HG03442 (cell line): ENCODE data around the gene KCNMB2.
A peak's percentile ranks its signal among the peaks of the same experiment; 100 is the strongest.

Experiments used
- ATAC-seq: cut with Tn5 transposase; IDR thresholded peaks from one replicate; pipeline ENCODE4 v1.9.1; 2021; ENCODE audit warnings: mild to moderate bottlenecking, moderate library complexity; ENCODE audit not compliant: unreplicated experiment

Gene KCNMB2

DNA sequence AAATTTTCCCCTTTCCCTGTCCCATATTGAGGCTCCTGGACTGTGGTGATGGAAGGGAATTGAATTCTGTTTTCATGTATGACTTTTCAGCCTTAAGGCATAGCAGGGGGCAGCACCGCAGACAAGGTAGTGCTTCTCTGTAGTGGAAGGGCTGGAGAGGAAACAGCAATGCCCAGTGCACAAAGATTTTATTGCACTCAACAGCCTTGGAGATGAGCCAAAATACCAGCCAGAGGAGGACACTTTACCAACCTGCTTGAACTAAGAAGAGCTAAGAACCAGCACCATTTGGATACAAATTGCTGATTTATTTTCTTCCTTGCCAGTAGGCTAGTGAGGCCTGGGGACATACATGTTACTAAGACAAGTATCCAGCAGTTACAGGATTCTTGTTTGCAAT, 98.7 kb downstream of the KCNMB2 start:
- no peak for ATAC-seq

DNA sequence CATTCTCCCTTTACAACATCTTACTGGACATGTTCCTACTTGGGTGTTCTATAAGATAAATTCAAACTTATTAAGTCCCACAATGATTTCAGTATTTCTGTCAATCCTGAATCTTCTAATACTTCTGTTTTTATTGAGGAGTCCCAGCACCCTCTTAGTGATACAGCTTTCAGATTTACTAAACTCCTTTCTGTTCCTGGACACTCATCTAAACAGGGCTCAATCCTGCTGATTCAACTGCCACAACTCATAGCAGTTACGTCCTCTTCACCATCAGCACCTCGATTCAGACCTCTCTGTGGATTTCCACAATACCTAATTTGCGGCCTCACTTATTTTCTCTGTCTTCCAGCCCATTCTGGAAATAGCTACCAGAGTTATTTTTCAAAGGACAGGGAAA, 101.6 kb downstream of the KCNMB2 start:
- ATAC-seq: no peak

DNA sequence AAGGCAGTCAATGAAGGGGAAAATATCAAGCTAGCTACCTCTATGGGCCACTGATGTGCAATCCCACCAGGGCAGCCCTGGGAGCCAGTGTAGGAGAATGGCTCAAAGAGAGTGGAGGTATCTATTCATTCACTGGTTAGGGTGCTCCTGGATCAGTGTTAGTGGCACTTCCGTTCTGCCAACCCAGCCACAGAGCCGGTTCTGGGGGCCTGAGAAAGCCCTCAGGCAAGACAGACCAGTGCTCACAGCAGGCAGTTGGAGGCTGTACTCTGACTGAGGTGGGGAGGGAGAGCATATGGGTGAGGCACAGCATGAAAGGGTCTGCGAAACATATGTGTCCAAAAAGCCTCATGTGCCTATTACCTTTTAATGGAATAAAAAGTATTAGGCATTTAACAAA, 109.3 kb downstream of the KCNMB2 start:
- no peak for ATAC-seq

DNA sequence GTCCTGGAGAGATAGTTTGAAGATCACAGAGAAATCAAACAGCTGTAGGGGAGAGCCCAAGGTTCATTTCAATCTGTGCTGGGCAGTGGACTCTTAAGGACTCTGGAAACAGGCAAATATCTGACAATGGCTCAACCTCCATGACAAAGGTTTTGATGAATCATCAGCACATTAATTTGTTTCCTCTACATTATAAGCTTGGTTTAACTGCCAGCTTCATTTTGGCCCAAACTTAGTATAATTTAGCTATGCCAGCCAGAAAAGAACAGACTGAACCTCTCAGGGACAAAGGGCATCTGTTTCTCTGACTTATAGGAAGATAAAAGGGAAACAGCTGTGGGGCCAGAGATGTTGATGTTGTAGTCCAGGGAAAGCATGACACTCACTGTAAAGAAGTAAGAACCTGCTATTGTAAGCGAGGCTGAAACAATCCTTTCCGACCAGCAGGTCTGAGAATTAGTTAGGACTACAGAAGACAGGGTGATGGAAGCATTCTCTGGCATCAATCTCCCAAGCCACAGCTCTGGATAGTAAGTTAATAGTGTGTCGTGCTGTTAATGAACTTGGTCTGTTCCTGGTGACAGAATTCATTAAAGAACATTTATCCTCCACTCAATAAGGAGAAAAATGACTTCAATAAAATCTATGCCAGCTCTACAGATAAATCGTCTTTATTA, 110.1 kb downstream of the KCNMB2 start:
- no peak for ATAC-seq

DNA sequence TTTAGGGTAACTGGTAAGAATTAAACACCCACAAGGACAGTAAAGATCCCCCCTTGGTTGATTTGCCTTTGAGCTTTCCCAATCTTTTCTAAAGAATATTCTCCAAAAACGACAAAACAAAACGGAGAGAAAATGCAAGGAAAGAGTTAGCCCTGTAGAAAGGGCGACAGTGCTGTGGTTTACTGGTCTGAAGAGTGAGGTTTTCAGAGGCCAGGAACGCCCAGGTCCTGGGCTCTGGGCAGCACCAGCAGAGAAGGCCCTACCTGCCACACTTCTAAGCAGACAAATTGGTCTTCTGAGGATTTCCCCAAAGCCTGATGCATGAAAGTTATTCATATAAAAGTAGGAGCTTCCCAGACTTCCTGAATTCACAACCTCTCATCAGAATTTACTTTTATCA, 119.3 kb downstream of the KCNMB2 start:
- peak; percentile 47 for ATAC-seq

DNA sequence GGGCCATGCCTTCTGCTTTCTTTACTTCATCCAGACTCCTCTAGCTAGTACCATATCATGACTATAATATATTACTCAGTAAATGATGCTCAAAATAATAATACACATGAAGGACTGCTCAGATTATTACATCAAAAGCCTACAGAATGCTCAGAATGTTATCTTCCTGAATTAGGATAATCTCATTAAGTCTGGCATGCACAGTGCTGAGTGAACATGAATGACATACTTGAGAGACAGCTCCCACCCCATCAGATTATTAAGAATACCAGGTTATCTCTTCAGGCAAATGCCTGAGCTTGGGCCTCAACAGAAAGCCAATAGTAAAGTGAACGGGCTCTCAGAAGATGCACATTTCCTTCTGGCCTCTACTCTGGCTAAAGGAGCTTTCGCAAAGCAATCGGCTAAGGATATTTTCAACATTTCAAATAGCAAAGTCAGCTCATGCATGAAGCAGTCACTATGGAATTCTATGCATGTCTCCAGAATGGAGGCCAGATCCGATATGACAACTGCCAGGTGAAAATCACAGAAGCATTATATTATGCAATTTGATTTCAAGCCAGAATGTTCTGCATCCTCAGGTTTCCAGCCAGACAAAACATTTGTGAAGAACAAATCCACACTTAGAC, 122.6 kb downstream of the KCNMB2 start:
- no peak for ATAC-seq

DNA sequence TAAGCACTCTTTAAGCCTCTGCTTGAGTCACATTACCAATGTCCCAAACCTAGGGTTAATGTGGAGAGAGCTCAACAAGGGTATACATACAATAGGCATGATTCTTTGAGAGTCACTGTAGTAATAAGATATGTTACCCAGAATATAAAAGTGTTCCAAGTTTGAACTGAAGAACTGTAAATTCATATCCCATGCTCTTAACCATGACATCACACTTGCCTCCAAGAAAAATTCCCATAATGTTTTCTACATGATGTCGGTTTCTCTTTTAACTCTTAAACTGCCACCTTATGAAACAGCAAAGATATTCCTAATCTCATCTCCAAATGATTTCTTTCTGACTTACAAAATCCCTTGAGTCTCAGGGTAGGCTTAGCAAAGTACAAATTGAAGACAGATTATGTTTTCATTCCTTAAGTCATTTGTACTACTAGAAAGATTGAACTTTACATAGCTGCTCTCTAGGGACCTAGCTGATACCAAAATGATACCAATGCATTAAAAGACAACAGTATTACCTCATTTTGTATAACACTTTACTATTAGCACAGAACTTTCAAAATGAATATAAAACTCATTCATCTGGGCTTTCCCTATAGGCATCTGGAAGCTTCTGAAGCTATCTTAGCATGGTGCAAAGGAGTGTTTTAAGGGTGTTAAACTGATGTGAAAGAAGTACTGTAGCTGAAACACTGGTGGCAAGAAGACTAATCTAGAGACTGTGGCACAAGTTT, 127.1 kb downstream of the KCNMB2 start:
- peak; percentile 67 for ATAC-seq

DNA sequence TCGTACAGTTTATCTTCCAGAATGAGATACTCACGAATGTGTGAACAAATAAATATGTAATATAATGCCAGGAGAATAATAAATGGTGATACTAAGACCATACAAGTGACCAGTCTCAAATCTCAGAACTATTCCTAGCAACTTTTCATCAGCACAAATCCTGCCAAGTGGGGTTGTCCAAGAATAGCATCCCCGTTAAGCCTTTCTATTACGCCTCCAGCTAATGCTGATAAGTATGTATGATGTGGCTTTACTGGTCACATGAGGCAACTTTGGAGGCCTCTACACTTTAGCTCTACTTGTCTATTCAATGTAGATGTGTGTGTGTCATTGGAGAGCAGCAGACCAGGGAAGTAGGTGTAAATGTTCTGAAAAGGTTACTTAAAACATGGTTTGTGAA, 129.5 kb downstream of the KCNMB2 start:
- ATAC-seq: no peak

DNA sequence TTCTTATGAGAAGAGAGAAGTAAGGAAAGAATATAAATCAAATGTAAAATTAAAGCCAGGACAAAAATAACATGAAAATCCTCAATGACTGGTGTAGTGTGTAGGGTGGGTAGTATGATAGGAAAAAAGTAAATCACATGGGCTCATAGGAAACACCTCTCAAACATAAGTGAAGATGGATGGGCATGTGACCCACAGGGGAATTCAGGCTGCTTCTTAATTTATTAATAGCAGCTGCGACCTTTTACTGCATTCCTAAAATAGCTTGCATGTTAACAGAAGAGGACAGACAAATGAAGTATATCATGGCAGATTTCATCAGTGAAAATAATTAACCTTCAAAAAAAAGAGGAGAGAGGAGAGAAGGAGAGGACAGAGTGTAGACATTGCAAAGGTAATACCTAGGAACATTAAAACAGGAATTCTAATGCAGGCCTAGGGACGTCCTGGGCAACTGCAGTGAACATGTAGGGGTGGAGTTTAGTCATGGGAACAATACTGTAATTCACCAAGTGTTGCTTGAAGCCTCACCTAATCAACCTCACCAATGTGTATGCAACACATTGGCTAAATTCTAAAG, 132.9 kb downstream of the KCNMB2 start:
- peak; percentile 30 for ATAC-seq

DNA sequence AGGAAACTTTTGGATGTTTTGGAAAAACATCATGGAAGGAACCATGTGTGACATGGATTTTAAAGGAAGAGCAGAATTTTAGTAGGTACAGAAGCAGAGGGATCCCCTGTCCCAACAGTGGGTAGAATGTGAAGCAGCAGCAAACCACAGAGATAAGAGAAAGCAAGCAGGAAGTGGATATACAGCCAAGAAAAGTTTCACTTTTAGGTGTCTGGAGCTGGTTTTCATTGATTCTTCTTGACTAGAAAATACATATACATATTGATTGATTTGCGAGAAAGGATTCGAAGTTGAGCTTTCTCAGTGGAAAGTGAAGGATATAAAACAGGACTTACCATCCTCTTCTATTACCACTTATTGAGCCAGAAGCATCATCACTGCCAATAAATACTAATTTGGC, 133.5 kb downstream of the KCNMB2 start:
- peak; percentile 54 for ATAC-seq

DNA sequence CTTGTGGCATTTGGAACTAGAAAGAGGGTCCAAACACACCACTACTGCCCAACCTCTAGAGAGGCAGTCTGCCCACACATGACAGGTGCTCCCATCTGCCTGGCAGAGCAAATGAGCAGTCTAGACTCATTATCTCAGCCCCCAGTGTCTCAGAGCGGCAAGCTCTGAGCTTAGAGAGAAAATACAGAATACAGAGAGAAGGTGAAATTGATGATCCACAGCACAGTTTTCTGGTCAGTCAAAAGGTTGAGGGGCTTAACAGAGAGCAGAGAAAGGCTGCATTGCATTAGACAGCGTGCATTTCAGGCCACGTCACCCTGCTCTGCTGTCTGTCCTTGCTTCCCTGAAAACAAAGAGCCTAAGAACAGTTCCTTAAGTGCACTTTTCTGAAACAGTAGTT, 135.1 kb downstream of the KCNMB2 start:
- ATAC-seq: peak; percentile 29

DNA sequence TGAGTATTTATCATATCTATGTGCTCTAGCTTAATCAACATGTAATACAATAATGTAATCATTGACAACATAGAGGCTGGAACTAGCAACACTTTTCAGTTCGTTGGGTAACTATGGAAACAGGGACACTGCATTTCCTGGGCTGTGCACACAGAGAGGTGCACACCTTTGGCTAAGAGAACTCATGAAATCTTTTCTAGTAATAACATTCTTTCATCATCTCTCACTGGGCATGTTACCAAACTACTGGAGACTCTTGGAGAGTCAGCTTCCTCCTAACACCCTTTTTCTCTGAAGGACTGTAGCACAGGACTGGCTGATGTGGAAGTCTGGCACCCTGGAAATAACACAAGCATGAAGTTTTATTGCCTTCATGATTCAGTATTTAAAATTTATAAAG, 135.6 kb downstream of the KCNMB2 start:
- ATAC-seq: peak; percentile 43

DNA sequence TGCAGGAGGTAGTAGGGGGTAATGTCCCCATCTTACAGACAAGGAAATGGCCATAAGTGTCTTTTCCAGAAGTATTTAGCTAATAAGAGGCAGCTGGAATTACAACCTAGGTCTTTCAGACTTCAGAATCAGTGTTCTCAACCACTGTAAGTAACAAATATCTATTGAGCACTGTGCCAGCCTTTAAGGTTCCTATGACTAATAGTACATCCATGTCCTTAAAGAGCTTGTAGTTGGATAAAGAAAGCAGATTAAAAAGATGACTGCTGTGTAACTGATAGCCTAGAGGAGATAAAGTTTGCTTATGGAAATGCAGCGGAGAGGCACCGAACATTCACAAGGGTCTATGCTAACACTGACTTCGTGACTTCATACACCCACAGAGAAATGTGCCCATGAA, 136.0 kb downstream of the KCNMB2 start:
- ATAC-seq: no peak

DNA sequence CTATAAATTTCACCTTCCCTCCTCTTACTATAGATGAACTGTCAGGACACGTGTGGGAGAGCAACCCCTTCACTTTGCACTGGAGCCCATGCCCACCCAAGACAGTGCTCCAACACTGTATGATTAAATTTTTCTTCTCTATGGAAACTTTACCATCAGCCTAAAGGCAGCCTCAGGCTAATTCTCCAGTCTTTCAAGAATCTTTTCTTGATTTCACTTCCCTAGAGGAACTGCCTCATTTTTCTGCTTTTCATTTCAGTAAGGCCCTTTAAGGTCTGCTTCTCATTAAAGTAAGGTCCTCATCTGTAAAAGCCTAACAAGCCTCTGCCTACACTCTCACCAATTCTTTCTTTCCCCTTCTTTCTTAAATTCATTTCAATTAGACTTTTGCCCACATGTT, 137.3 kb downstream of the KCNMB2 start:
- ATAC-seq: no peak

DNA sequence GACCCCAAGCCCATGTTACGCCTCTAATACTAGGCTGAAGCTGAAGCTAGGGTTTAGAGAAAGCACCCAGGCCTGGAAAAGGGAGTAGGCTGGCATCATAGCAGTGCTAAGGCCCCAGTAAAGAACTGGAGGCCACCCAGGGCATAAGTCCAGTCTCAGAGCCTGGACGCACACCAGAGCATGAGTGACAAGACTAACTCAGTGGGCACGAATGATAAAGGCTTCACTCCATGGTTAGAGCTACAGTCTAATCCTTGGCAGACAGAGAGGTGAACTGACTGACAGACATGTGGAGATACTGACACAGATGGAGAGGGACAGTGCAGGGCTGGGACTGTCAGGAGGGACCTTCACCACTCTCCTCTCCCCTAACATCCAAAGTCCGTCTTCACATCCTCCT, 139.8 kb downstream of the KCNMB2 start:
- no peak for ATAC-seq

DNA sequence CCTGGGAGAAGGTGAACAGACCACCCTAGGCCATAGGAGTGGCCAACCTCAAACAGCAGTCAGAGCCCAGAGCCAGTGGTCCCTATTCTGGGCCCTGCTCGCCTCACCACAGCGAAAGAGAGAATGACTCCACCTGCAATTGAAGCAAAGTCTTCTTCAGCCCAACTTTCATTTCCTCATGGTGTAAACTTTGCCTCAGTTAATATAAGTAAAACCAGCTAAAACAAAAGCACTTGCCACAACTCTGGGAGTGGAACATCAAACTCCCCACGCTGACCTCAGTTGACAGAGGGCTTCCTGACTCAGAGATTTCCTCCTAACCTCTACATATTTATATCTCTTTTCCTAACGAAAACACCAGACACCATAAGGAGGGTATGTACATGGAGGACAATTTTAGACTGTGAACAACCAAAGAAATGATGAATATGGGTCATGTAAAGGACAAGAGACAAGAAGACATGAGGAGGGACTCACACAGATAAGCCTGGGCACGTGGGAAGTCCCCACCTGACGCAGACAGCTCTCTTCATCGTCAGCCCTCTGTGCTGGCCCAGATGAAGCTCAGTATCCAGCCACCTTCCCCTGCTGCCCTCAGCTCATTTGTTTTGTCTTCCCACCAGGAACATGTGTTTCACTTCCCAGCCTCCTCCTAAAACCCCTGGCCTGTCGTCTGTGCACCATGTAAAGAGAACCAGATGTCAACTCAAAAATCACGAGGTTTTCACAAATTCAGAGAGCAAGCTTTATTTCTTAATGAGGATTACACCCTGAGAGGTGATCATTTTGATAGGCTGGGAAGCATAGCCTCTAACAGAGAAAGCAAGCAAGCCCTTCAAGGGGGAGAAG, 140.9 kb downstream of the KCNMB2 start:
- ATAC-seq: peak; percentile 74

DNA sequence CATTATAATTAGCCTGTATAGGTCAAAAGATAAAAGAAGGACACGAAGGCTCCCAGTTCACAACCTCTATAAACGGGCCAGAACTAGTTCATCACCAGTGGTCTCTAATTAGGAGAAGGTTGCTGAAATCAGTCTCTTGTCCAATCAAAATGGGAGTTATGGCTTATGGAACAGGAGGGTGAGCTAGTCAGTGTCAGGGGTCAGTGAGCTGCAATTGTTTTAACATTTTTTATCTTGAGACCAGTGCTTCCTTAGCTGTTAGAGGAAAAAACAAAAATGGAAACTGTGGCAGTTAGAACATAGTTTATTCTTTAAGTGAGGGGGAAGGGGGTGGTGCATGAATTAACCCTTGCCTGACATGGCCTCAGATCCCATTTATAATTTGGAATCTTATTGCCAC, 141.7 kb downstream of the KCNMB2 start:
- no peak for ATAC-seq

DNA sequence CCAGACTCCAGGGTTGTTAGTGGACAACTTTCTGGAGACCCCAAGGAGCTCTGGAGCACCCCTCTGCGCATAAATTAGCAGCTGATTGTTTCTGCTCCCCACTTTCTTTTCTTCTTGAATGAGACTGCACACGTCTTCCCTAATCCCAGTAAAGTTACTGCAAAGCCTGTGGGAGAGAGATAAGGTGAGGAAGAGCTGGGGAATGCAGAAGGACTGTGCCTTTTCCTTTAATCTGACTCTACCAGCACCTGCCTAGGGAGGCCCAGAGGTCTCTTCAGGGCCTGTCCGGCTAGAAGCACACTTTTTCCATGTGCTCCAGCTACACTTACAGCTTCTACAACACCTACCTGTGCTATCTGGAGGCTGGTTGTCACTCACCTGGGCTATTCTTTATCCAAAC, 143.8 kb downstream of the KCNMB2 start:
- ATAC-seq: no peak

DNA sequence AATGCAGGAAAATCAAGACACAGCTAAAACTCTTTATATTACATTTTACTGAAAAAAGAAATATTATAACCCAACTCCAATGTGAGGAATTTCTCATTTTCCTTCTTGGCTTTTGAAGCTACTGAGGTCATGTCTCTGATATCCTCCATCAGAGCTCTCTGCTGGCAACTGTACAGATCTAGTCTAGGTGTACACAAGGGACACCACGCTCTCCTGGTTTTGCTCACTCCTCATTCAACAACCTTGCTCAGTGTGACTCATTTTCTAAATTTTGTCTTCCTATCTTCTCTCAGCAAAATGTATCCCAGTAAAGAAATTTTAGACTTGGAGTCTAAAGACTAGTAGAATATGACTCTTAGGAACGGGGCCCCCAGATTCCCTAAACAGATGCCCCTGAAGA, 144.3 kb downstream of the KCNMB2 start:
- ATAC-seq: no peak

DNA sequence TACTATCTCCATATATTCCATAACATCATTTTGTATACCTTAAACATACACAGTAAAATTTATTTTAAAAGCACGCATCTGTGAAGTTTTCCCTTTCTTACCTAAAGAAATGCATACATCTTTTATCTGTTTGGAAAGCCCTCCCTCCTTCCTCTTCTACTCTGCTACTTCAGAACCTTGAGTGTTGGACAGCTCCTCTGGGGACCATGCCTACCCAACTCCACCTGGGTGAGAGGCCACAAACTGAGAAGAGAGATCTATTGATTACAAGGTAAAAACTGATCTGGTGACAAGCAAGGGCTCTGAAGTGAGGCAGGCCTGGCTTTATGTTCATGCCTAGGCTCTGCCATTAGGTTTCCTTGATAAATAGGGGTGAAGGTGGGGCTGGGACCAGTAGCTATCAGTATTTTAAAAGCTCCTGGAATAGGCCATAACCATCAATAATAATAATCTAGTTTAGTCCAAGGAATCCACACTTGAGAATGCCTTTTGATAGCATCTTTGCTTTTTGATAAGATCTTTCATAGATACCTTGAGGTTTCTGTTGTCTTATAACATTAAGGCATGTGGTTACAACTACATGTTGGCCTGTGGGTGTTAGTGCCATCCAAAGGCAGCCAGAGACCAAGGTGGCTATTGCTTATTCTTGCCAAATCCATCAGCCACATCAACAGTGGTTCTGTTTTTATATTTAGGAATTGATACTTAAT, 148.8 kb downstream of the KCNMB2 start:
- ATAC-seq: no peak

DNA sequence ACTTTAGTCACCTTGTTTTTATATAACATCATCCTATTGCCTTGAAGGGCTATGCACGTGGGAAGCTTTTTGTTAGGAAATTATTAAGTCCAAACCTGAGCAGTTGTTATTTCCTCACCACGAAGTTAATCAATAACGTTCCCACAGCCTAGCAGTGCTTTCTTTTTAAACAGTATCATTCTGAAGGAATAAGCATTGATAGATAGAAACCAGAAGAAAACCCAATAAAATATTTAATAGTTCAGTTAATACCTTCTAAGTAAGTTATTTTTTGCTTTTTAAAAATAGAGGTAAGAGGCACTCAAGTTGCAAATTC, 149.3 kb downstream of the KCNMB2 start:
- no peak for ATAC-seq
